Measurements from ENCODE around the gene NXPH3.

DNA sequence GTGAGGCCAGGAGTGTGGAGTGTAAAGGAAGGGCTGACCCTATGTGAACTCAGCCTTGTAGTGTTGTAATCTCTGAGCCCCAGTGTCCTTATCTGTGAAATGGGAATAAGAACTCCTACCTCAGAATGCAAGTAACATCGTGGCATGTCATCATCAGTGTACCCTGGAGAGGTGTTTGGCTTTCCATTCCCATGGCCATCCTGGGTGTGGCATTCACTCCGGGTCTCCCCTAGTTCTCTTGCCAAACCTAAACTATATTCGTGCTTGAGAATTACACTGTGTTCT lies 1.9 kb downstream of the NXPH3 start:
- TF ChIP-seq, protein P1, sequence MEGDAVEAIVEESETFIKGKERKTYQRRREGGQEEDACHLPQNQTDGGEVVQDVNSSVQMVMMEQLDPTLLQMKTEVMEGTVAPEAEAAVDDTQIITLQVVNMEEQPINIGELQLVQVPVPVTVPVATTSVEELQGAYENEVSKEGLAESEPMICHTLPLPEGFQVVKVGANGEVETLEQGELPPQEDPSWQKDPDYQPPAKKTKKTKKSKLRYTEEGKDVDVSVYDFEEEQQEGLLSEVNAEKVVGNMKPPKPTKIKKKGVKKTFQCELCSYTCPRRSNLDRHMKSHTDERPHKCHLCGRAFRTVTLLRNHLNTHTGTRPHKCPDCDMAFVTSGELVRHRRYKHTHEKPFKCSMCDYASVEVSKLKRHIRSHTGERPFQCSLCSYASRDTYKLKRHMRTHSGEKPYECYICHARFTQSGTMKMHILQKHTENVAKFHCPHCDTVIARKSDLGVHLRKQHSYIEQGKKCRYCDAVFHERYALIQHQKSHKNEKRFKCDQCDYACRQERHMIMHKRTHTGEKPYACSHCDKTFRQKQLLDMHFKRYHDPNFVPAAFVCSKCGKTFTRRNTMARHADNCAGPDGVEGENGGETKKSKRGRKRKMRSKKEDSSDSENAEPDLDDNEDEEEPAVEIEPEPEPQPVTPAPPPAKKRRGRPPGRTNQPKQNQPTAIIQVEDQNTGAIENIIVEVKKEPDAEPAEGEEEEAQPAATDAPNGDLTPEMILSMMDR (IDR thresholded peaks at IDR 0.05 in 2 of 3, conservative IDR thresholded peaks at IDR 0.05 in 1 of 3; ENCODE audit: borderline replicate concordance in 1 of 3, insufficient read depth in 1 of 3, low read depth in 2 of 3, low read length in 2 of 3): no peak
- TF ChIP-seq CBX3 (IDR thresholded peaks at IDR 0.05; ENCODE audit: low read depth): no peak
- no peak for TF ChIP-seq SRF (IDR thresholded peaks at IDR 0.05; ENCODE audit: low read depth)
- TF ChIP-seq, protein P2, sequence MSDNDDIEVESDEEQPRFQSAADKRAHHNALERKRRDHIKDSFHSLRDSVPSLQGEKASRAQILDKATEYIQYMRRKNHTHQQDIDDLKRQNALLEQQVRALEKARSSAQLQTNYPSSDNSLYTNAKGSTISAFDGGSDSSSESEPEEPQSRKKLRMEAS (IDR thresholded peaks at IDR 0.05): no peak

Measured in HCT116 (cell line).